Measurements from ENCODE around the gene CARS2. TPM values are rescaled to one million over a fixed set of nuclear protein-coding genes. Genes with fewer than 3 reads are reported as not detected.

CARS2 gene
- total RNA-seq, 4 donors from 2014 or later: 50.6 to 123 (median 97.7) TPM

DNA sequence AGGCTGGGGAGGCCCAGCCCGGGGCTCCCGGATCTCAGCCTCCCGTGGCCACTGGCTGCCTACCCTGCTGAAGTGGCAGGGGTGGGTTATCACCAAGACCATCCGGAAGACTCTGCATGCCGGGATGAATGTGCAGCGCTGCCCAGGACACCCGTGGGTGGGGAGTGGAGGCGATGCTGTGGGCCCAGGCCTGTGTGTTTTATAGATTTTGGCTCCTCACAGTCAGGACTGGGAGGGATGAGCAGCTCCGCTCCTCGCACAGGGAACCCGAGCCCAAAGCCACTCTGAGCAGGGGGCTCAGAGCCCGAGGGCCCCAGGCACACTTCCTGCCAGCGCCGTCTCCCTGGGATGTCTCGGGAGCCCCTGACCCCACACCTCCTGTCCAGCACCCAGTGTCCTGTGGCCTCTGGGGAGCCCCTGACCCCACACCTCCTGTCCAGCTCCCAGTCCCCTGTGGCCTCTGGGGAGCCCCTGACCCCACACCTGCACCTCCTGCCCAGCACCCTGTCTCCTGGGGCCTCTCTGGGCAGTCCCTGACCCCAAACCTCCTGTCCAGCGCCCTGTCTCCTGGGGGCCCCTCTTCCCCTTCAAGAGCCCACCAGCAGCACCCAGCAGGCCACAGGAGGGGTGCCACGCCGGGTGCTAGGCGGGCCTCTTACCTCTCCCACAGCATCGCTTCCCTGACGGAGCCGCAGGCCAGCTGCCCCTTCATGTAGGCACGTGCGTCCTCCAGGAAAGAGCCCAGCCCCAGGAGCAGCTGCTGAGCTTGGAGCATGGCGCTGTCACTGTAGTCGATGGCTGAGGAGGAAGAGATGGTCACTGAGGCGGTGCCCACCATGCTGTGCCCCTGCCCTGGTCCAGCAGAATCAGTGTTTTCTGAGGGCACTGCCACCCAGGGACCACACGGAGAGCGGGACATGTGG is 59.2 kb downstream of the CARS2 start:
- Histone ChIP-seq H3K4me1 (peaks cover 0 to 8% (median 0%) of the 10 kb centered on the region in 4 donors), H3K27me3 (no peaks in the 10 kb centered on the region), H3K27ac (no peak overlapping the region), H3K4me3 (no peak overlapping the region), H3K36me3 (peaks cover 0 to 49% (median 0%) of the 10 kb centered on the region in 3 donors), H3K9me3 (no peaks in the 10 kb centered on the region)
- DNase-seq: no peak
- TF ChIP-seq, protein P1, sequence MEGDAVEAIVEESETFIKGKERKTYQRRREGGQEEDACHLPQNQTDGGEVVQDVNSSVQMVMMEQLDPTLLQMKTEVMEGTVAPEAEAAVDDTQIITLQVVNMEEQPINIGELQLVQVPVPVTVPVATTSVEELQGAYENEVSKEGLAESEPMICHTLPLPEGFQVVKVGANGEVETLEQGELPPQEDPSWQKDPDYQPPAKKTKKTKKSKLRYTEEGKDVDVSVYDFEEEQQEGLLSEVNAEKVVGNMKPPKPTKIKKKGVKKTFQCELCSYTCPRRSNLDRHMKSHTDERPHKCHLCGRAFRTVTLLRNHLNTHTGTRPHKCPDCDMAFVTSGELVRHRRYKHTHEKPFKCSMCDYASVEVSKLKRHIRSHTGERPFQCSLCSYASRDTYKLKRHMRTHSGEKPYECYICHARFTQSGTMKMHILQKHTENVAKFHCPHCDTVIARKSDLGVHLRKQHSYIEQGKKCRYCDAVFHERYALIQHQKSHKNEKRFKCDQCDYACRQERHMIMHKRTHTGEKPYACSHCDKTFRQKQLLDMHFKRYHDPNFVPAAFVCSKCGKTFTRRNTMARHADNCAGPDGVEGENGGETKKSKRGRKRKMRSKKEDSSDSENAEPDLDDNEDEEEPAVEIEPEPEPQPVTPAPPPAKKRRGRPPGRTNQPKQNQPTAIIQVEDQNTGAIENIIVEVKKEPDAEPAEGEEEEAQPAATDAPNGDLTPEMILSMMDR (IDR thresholded peaks at IDR 0.05): no peak
- no peak for TF ChIP-seq POLR2A (IDR thresholded peaks at IDR 0.05)

DNA sequence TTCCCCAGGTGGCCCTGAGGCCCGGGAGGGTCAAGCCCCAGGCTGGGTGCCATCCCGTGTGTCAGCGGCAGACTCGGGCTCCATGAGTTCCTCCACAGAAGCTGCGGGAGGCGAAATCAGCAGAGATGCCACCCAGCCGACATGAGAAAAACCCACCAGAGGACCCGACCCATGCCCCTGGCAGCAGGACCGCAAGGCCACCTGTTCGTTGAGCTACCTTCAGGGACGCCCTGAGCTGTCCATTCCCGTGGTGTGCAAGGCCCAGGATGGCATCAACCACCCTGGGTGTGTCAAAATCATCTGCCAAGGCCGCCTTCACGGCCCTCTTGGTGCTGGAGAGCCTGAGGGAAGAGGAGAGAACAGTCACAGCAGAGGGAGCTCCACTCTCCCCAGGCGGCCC is 60.2 kb downstream of the CARS2 start:
- H3K27me3 ChIP-seq: no peaks in the 10 kb centered on the region
- peaks cover 0 to 56% (median 0%) of the 10 kb centered on the region in 3 donors for H3K36me3 ChIP-seq
- no peak overlapping the region for H3K27ac ChIP-seq
- H3K9me3 ChIP-seq: no peaks in the 10 kb centered on the region
- peaks cover 0 to 15% (median 0%) of the 10 kb centered on the region in 4 donors for H3K4me1 ChIP-seq
- TF ChIP-seq, protein P1 (IDR thresholded peaks at IDR 0.05): no peak
- no peak for TF ChIP-seq POLR2A (IDR thresholded peaks at IDR 0.05)
- no peak overlapping the region for H3K4me3 ChIP-seq
- no peak for DNase-seq

GRCh38 chr13:110644892-110645521 is 60.9 kb downstream of the CARS2 start:
- H3K4me3 ChIP-seq: no peak overlapping the region
- H3K9me3 ChIP-seq: no peaks in the 10 kb centered on the region
- peaks cover 0 to 55% (median 0%) of the 10 kb centered on the region in 3 donors for H3K36me3 ChIP-seq
- peaks cover 0 to 19% (median 0%) of the 10 kb centered on the region in 4 donors for H3K4me1 ChIP-seq
- no peak overlapping the region for H3K27ac ChIP-seq
- DNase-seq: peak; percentile 69 to 83 (median 75)
- H3K27me3 ChIP-seq: no peaks in the 10 kb centered on the region
- TF ChIP-seq, protein P1 (IDR thresholded peaks at IDR 0.05): peak in 5 of 6 experiments; percentile 24 to 56 (median 51)
- no peak for TF ChIP-seq POLR2A (IDR thresholded peaks at IDR 0.05)

DNA sequence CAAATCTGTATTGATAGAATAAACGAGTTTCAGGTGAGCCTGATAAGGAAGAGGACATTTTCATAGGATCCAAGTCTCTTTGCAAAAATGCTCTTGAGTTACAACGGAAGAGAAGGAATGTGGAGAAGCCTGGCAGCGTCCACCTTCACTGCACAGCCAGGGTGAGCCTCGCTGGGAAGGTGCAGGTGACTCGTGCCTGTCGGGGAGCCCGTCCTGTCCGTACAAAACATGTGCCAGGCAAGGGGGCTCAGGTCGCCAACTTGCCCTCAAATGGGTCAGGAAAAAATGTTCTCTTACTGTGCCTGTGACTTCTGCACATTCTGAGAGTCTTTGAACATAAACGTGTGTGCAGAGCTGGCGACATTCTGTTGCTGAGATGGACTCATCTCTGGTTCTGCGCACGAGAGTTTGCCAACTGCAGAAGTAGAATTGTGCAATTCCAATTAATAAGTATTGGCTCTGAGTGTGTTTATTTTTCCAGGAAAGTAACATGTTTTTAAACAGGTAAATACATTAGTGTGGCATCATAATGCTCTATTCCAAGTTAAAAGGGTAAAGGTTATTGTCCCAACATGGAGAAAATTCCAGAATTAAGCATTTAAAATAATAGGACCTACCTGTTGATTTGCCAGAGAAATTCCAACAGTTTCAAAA is 62.0 kb downstream of the CARS2 start:
- H3K4me1 ChIP-seq: peaks cover 0 to 19% (median 0%) of the 10 kb centered on the region in 4 donors
- peaks cover 0 to 57% (median 0%) of the 10 kb centered on the region in 3 donors for H3K36me3 ChIP-seq
- no peaks in the 10 kb centered on the region for H3K9me3 ChIP-seq
- no peak overlapping the region for H3K4me3 ChIP-seq
- TF ChIP-seq, protein P1 (IDR thresholded peaks at IDR 0.05): no peak
- TF ChIP-seq POLR2A (IDR thresholded peaks at IDR 0.05): no peak
- no peak overlapping the region for H3K27ac ChIP-seq
- H3K27me3 ChIP-seq: no peaks in the 10 kb centered on the region
- no peak for DNase-seq

DNA sequence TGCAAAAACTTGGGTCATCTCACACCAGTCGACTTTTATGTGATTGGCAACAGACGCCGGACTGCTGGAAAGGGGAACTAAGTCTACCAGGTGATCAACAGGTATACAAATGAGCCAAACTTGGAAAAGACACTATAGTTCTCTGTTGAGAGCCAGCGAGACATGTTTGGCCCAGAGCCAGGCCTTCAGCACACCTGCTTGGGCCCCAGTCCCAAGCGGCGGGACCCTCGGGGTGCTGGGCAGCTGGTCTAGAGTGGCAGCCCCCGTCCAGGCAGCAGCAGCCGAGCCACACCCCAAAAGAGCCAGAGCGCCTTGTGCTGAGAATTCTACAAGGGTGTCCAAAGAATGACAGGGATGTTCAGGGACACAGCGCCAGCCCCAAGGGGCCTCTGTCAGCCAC is 62.6 kb downstream of the CARS2 start:
- H3K27me3 ChIP-seq: no peaks in the 10 kb centered on the region
- no peak for TF ChIP-seq POLR2A (IDR thresholded peaks at IDR 0.05)
- TF ChIP-seq, protein P1 (IDR thresholded peaks at IDR 0.05): no peak
- H3K27ac ChIP-seq: no peak overlapping the region
- no peak overlapping the region for H3K4me3 ChIP-seq
- DNase-seq: no peak
- H3K4me1 ChIP-seq: peaks cover 0 to 19% (median 0%) of the 10 kb centered on the region in 4 donors
- H3K9me3 ChIP-seq: no peaks in the 10 kb centered on the region
- H3K36me3 ChIP-seq: peaks cover 0 to 61% (median 0%) of the 10 kb centered on the region in 3 donors

Measured in Peyer's patch (tissue), 4 donors.